ENCODE measurements around the gene BICD2.
"Not testable (repeated sequence)": the region's sequence is repeated elsewhere in the genome, so short reads cannot be mapped to it uniquely, and the experiment has no call there.

The BICD2 gene

DNA sequence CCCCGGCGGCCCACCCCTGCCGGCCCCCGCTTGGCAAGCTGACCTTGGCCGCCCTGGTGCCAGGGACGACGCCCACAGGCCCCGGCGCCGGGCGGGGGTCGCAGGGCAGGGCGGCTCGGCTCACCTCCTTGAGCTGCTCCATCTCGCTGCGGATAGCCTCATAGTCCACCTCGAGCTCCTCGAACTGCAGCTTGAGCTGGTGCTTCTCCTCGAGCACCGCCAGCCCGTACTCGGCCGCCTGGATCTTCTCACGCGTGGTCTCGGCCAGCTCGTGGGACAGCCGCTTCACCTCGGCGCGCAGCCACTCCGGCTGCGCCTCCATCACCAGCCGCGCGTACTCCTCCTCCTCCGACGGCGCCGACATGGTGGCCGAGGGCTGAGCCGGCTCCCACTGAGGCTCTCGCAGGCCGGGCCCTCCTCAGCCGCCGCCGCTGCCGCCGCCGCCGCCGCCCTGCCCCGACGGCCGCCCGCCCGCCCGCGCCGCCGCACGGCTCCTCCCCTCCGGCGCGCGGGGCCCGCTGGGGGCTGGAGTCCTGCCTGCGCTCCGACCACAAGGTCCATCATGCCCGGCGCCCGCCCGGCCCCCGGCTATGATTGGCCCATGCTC lies at the start of gene BICD2:
Gene BICD2, minus strand, starts transcription at position 453 of the 607 bp plus-strand sequence. Its CDS starts 89 bp downstream, at position 364.
- Mint-ChIP-seq H3K9me3 (no peaks in the 10 kb centered on the region), H3K36me3 (ENCODE audit: low read depth) (no peaks in the 10 kb centered on the region), H3K4me1 (ENCODE audit: low read depth) (peaks cover 34% of the 10 kb centered on the region), H3K27me3 (ENCODE audit: low read depth) (no peaks in the 10 kb centered on the region), H3K4me3 (peak within 1 kb of the TSS; percentile 97), H3K27ac (peak within 1 kb of the TSS; percentile 87)
- DNase-seq (ENCODE audit: low spot score): no peak

DNA sequence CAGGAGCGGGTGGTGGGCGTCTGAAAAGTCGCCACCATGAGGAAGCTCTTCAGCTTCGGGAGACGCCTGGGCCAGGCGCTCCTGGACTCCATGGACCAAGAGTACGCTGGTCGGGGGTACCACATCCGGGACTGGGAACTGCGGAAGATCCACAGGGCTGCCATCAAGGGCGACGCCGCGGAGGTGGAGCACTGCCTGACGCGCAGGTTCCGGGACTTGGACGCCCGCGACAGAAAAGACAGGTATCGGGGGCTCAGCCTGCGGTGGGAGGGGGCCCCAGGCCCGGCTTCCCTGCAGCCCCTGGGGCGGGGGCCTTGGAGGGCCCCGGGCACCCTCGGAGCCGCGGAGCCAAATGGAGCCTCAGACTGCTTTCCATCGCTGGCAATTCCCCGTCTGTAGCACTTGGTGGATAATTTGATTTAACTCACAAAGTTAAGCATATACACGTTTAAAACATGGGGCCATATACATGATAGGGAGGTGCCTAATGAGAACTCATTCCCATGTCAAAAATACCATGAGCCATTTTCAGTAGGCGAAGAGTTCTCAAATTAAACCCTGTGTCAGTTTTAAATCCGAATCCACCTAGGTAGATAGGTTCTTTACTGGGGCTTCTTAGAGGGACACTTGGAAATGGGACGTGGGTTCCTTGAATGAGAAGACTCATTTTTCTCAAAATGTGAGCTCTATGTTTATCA lies 45.1 kb upstream of the BICD2 start:
- Mint-ChIP-seq H3K27me3 (ENCODE audit: low read depth) (peaks cover 65% of the 10 kb centered on the region), H3K4me3 (peak overlapping the region; percentile 82)
- not testable (repeated sequence) for H3K27ac Mint-ChIP-seq; H3K4me1 Mint-ChIP-seq (ENCODE audit: low read depth); H3K36me3 Mint-ChIP-seq (ENCODE audit: low read depth); DNase-seq (ENCODE audit: low spot score); H3K9me3 Mint-ChIP-seq

DNA sequence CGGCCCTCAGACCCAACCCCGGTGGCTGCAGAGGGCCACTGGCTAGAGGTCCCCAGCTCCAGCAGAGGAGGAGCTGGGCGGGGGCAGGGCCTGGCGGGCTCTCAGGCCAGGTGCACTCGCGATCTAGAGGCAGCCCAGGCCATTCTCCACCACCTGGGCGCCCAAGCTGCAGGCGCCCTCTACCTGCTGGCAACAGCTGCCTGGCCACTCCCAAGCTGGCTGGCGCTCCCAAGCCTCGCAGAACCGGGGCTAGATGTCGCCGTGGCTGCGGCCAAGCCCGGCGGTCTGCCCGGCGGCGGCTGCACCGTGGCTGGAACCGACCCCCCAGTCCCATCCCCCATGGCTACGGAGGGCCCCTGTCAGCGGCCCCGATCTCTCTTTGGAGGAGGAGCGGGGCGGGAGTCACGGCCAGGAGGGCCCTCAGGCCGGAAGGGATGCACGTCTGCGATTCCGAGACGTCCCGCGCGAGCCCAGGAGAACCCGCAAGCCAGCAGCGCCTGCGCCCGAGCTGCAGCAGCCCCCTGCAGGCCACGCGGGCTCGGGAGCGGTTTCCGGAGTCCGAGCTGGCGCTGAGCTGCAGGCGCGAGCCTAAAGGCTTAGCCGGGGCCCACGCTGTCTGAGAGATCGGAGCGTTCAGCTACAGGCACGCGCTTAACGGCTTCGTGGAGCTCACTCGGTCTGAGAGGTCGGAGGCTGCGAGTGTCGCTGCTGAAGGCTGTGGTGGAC lies 44.3 kb upstream of the BICD2 start:
- no peak overlapping the region for H3K27ac Mint-ChIP-seq
- H3K27me3 Mint-ChIP-seq (ENCODE audit: low read depth): peaks cover 58% of the 10 kb centered on the region
- peak overlapping the region; percentile 82 for H3K4me3 Mint-ChIP-seq
- no peaks in the 10 kb centered on the region for H3K9me3 Mint-ChIP-seq
- peak; percentile 64 for DNase-seq (ENCODE audit: low spot score)
- peaks cover 4% of the 10 kb centered on the region for H3K4me1 Mint-ChIP-seq (ENCODE audit: low read depth)
- H3K36me3 Mint-ChIP-seq (ENCODE audit: low read depth): no peaks in the 10 kb centered on the region

DNA sequence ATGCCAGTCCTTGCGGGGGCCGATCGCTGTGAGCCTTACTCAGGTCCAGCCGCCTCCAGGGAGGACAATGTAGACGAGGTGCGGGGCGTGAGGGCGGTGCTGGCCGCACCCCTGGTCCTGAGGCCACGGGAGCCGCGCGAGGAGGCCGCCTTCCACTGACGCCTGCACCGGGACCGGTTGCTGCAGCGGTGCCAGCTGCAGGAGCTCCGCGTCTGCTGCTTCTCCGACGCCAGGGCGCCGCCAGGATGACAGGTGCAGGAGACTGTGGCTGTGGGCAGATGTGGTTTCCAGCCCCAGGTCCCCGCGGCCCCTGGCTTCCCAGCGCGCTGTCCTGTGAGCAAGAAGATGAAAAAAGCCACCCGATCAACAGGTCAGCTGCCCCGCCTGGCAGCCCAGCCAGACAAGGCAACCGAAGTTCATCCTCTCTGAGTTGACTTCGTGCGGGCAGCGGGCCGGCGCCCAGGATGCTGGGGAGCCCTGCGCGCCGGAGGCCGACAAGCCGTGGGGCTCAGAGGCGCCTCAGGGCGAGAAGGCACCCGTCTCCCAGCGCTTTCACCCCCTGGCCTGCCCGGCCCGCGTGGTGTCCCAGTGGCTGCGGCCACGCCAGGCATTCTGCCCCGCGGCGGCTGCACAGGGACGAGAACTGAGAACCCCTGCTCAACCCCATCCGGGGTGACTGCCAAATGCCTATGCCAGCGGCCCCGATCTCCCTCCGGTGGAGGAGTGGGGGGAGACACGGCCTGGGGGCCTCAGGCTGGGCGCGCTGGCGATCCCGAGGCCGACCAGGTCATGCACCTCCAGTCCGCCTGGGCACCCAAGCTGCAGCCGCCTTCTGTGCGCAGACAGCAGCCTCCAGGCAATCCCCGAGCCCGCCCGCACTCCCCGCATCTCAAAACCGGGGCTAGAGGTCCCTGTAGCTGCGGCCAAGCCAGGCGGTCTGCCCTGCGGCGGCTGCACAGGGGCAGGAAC lies 43.4 kb upstream of the BICD2 start:
- H3K36me3 Mint-ChIP-seq (ENCODE audit: low read depth): no peaks in the 10 kb centered on the region
- H3K4me1 Mint-ChIP-seq (ENCODE audit: low read depth): peaks cover 4% of the 10 kb centered on the region
- no peaks in the 10 kb centered on the region for H3K9me3 Mint-ChIP-seq
- peaks cover 51% of the 10 kb centered on the region for H3K27me3 Mint-ChIP-seq (ENCODE audit: low read depth)
- H3K27ac Mint-ChIP-seq: no peak overlapping the region
- H3K4me3 Mint-ChIP-seq: no peak overlapping the region
- no peak for DNase-seq (ENCODE audit: low spot score)

DNA sequence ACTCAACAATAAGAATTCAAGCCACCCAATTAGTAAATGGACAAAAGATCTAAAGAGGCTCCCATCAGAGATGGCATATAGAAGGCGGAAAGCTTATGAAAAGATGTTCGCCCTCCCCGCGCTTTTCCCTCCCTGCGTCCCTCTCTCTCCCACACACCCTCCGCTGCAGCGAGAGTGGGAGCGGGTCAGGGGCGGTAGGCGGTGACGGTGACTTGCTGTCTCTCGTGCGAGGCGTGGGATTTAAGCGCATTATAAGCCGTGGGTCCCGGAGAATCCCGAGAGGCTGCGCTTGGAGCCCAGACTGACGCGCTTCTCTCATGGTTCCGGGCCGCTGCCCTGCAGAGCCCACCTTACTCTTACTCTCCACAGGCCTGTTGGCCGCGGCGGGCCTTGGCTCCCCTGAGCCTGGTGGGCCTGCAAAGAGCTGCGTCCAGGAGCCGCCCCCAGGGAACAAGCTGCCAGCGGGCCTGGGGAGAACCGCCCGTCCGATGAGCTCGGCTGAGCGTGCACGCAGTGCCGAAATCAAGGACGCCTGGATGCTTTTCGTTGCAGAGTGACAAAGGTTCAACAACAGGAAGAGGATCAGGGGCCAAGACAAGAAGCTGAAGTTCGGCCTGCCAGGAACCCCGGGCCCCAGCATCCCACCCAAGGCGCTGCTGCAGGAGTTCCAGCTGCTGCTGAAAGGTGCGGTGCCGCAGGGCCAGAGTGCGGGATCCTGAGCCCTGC lies 42.6 kb upstream of the BICD2 start:
- H3K36me3 Mint-ChIP-seq (ENCODE audit: low read depth): no peaks in the 10 kb centered on the region
- no peak overlapping the region for H3K4me3 Mint-ChIP-seq
- peaks cover 4% of the 10 kb centered on the region for H3K4me1 Mint-ChIP-seq (ENCODE audit: low read depth)
- no peak for DNase-seq (ENCODE audit: low spot score)
- no peaks in the 10 kb centered on the region for H3K9me3 Mint-ChIP-seq
- no peak overlapping the region for H3K27ac Mint-ChIP-seq
- peaks cover 46% of the 10 kb centered on the region for H3K27me3 Mint-ChIP-seq (ENCODE audit: low read depth)

GRCh38 chr9:92804727-92805126 lies 40.1 kb upstream of the BICD2 start:
- H3K4me1 Mint-ChIP-seq (ENCODE audit: low read depth): peaks cover 4% of the 10 kb centered on the region
- H3K4me3 Mint-ChIP-seq: no peak overlapping the region
- no peaks in the 10 kb centered on the region for H3K9me3 Mint-ChIP-seq
- no peak overlapping the region for H3K27ac Mint-ChIP-seq
- no peaks in the 10 kb centered on the region for H3K36me3 Mint-ChIP-seq (ENCODE audit: low read depth)
- DNase-seq (ENCODE audit: low spot score): no peak
- peaks cover 30% of the 10 kb centered on the region for H3K27me3 Mint-ChIP-seq (ENCODE audit: low read depth)

GRCh38 chr9:92798358-92798757 lies 33.7 kb upstream of the BICD2 start:
- Mint-ChIP-seq H3K4me1 (ENCODE audit: low read depth) (no peaks in the 10 kb centered on the region), H3K36me3 (ENCODE audit: low read depth) (no peaks in the 10 kb centered on the region), H3K27me3 (ENCODE audit: low read depth) (peaks cover 32% of the 10 kb centered on the region), H3K4me3 (no peak overlapping the region), H3K9me3 (no peaks in the 10 kb centered on the region), H3K27ac (no peak overlapping the region)
- DNase-seq (ENCODE audit: low spot score): no peak

DNA sequence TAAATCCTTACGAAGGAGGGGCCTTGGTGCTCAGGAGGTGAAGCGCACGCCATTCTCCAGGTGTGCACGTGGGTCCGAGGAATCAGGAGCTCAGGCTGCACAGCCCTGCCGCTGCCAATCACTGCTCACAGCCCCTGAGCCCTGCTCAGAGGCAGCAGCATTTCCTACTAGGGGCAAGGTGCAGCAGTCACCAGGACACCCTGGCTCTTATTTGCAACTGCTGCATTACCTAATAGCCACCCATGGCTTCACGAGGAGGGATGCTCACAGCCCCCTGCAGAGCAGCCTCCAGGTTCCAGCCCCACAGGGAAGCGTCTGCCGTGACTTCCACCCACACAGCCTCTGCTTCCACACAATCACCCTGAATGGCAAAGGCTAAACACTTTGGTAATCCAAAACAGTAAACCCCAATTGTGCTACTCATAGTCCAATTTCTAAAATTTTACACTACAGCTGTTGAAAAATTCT lies 31.7 kb upstream of the BICD2 start:
- peaks cover 32% of the 10 kb centered on the region for H3K27me3 Mint-ChIP-seq (ENCODE audit: low read depth)
- not testable (repeated sequence) for H3K36me3 Mint-ChIP-seq (ENCODE audit: low read depth); H3K27ac Mint-ChIP-seq; H3K9me3 Mint-ChIP-seq; H3K4me1 Mint-ChIP-seq (ENCODE audit: low read depth); DNase-seq (ENCODE audit: low spot score); H3K4me3 Mint-ChIP-seq

DNA sequence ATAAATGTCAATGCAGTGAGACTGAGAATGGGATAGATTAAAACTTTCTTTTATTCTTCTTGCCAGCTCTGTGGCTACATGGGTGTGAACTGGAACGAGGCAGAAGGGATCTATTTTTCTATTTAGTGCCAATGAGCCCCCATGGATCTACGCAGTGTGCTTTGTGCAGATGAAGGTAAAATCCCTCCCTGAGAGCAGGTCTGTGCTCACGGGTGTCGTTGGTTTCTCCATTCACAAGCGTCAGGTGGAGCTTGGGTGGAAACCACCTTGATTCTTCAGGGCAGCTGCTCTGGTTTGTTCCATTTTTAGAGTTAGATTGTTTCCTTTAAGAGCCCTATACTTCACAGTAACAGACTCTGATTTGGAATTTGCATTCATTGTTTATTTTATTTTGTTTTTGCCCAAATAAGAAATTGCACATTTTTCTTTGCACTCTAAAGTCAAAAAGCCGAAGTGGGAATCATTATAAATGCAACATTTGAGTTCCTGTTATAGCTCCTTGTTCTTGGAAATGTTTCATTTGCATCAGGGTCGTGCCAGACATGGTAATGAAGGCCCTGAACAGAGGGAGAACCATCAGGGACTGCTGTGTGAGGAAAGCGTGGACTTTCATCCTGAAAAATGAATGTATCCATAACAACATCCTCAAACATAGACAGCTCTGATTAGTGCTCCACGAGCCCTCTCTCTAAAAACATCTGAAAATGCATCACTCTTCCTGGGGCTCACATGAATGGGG lies 31.1 kb upstream of the BICD2 start:
- no peak for DNase-seq (ENCODE audit: low spot score)
- Mint-ChIP-seq H3K4me3 (no peak overlapping the region), H3K27me3 (ENCODE audit: low read depth) (peaks cover 34% of the 10 kb centered on the region), H3K27ac (no peak overlapping the region), H3K4me1 (ENCODE audit: low read depth) (peaks cover 6% of the 10 kb centered on the region), H3K9me3 (no peaks in the 10 kb centered on the region), H3K36me3 (ENCODE audit: low read depth) (no peaks in the 10 kb centered on the region)

- H3K36me3 Mint-ChIP-seq (ENCODE audit: low read depth): no peaks in the 10 kb centered on the region
- H3K27me3 Mint-ChIP-seq (ENCODE audit: low read depth): peaks cover 34% of the 10 kb centered on the region
- no peak overlapping the region for H3K4me3 Mint-ChIP-seq
- no peak overlapping the region for H3K27ac Mint-ChIP-seq
- DNase-seq (ENCODE audit: low spot score): no peak
- H3K9me3 Mint-ChIP-seq: no peaks in the 10 kb centered on the region
- peaks cover 9% of the 10 kb centered on the region for H3K4me1 Mint-ChIP-seq (ENCODE audit: low read depth)
Observed at GRCh38 chr9:92795000-92795399, 30.4 kb upstream of the BICD2 start.

DNA sequence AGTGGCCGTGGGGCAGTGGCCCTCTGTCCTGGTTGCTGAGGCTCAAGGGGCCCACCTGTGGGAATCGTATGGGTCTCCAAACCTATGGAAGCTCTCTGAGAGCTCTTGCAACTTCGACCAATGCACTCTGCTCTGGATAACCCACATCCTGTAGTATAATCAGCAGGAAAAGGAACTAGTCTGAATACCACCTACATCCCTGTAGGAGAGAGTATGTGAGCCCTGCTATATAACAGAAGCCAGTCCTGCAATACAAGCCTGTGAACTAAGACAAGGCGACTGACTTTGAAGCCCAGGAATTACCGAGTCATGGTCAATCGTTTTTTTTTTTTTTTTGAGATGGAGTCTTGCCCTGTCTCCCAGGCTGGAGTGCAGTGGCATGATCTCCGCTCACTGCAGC lies 29.8 kb upstream of the BICD2 start:
- no peaks in the 10 kb centered on the region for H3K9me3 Mint-ChIP-seq
- H3K27me3 Mint-ChIP-seq (ENCODE audit: low read depth): peaks cover 35% of the 10 kb centered on the region
- DNase-seq (ENCODE audit: low spot score): no peak
- no peak overlapping the region for H3K4me3 Mint-ChIP-seq
- H3K4me1 Mint-ChIP-seq (ENCODE audit: low read depth): peaks cover 9% of the 10 kb centered on the region
- H3K36me3 Mint-ChIP-seq (ENCODE audit: low read depth): no peaks in the 10 kb centered on the region
- no peak overlapping the region for H3K27ac Mint-ChIP-seq

- Mint-ChIP-seq H3K27me3 (ENCODE audit: low read depth) (peaks cover 19% of the 10 kb centered on the region), H3K9me3 (peaks cover 10% of the 10 kb centered on the region), H3K27ac (no peak overlapping the region)
Observed at GRCh38 chr9:92790542-92791527, 26.2 kb upstream of the BICD2 start.

More at GRCh38 chr9:92790542-92791527, 26.2 kb upstream of the BICD2 start:
- H3K4me3 Mint-ChIP-seq: no peak overlapping the region
- peaks cover 9% of the 10 kb centered on the region for H3K4me1 Mint-ChIP-seq (ENCODE audit: low read depth)
- peak; percentile 47 for DNase-seq (ENCODE audit: low spot score)
- H3K36me3 Mint-ChIP-seq (ENCODE audit: low read depth): no peaks in the 10 kb centered on the region
